K562 (cell line): ENCODE data around the gene TBC1D7. TPM values are rescaled to one million over a fixed set of nuclear protein-coding genes. Genes with fewer than 3 reads are reported as not detected.

Experiments used
- HDAC2 ChIP-seq: fragments of 450-650 bp; IDR thresholded peaks from 2 replicates; pipeline ENCODE4 v1.6.1; 2016; ENCODE audit warnings: mild to moderate bottlenecking
- JUN ChIP-seq, 2 experiments: sonication (generic) in 1 of 2; formaldehyde crosslinking in 1 of 2; IDR thresholded peaks; 2 replicates each; pipeline versions ENCODE4 v1.6.1 to v1.8.0; 2012 to 2022; ENCODE audit warnings: borderline replicate concordance in 2 of 2, mild to moderate bottlenecking in 2 of 2, improper control_type of control experiment in 1 of 2, low read depth in 1 of 2, low read length in 1 of 2, missing genetic modification reagents in 1 of 2
- KDM2B ChIP-seq: fragments of 250-450 bp; sonication (Bioruptor Pico); IDR thresholded peaks from 2 replicates; pipeline ENCODE4 v1.8.0; 2021; ENCODE audit warnings: mild to moderate bottlenecking, moderate library complexity
- NBN ChIP-seq: fragments of 450-650 bp; IDR thresholded peaks from 2 replicates; pipeline ENCODE4 v1.6.1; 2016; ENCODE audit warnings: low read depth, mild to moderate bottlenecking
- NCOA1 ChIP-seq: fragments of 450-650 bp; IDR thresholded peaks from 2 replicates; pipeline ENCODE4 v1.6.1; 2016; ENCODE audit warnings: low read depth
- NFE2L1 ChIP-seq: fragments of 450-650 bp; IDR thresholded peaks from 2 replicates; pipeline ENCODE4 v1.6.1; 2016; ENCODE audit warnings: missing genetic modification characterization, low read depth, mild to moderate bottlenecking, missing compliant biosample characterization, moderate library complexity, borderline replicate concordance
- PHB2 ChIP-seq: fragments of 450-650 bp; IDR thresholded peaks from 2 replicates; pipeline ENCODE4 v1.6.1; 2017; ENCODE audit warnings: low read depth
- ZBTB8A ChIP-seq: fragments of 450-650 bp; IDR thresholded peaks from 2 replicates; pipeline ENCODE4 v1.6.1; 2018; ENCODE audit warnings: mild to moderate bottlenecking, moderate library complexity; ENCODE audit not compliant: partially characterized antibody
- polyA plus RNA-seq, 8 experiments: library from polyadenylated mRNA; depleted of rRNA in 4 of 8; stranded (reverse) in 5 of 8; unstranded in 3 of 8; fragments of >200 nt; fragmentation: Nextera tagmentation in 2 of 8; fragmentation: Illumina TruSeq in 1 of 8; extraction: Ambion mirVana in 2 of 8; extraction: Trizol in 1 of 8; gene quantifications; 2 replicates each; pipeline versions ENCODE4 v1.2.1 to v1.2.3, GENCODE V29; 2011 to 2014; ENCODE audit warnings: inconsistent platforms in 1 of 8, missing spikeins in 1 of 8
- total RNA-seq, 7 experiments: library from RNA; depleted of rRNA in 6 of 7; stranded (reverse); fragments of >200 nt in 6 of 7; fragmentation: Illumina TruSeq in 2 of 7; extraction: Trizol in 2 of 7; gene quantifications; 2 replicates each; pipeline versions ENCODE4 v1.2.1 to v1.2.3, GENCODE V29; 2011 to 2021; ENCODE audit warnings: low replicate concordance in 1 of 7
- TF ChIP-seq, protein P1 (sequence below): IDR thresholded peaks from 2 replicates; pipeline ENCODE4 v1.6.1; 2012; ENCODE audit warnings: low read depth, low read length, improper control_type of control experiment, borderline replicate concordance
- TF ChIP-seq, protein P2 (sequence below): sonication (generic); formaldehyde crosslinking; IDR thresholded peaks from 2 replicates; pipeline ENCODE4 v1.8.1; 2022; ENCODE audit warnings: missing genetic modification reagents
- TF ChIP-seq, protein P3 (sequence below): sonication (generic); formaldehyde crosslinking; IDR thresholded peaks from 2 replicates; pipeline ENCODE4 v1.8.0; 2022; ENCODE audit warnings: mild to moderate bottlenecking, missing genetic modification reagents
- TF ChIP-seq, protein P4 (sequence below), 2 experiments: fragments of 450-650 bp; conservative IDR thresholded peaks; 2 replicates each; pipeline ENCODE4 v1.6.1; 2017; ENCODE audit warnings: mild to moderate bottlenecking in 2 of 2, moderate library complexity in 2 of 2
- TF ChIP-seq, protein P5 (sequence below): fragments of 450-650 bp; IDR thresholded peaks from 2 replicates; pipeline ENCODE4 v1.7.0; 2016; ENCODE audit warnings: borderline replicate concordance
- TF ChIP-seq, protein P6 (sequence below): fragments of 250-450 bp; sonication (Bioruptor Pico); IDR thresholded peaks from 2 replicates; pipeline ENCODE4 v1.4.0; 2020; ENCODE audit warnings: mild to moderate bottlenecking, moderate library complexity, borderline replicate concordance

Gene TBC1D7
- total and polyA plus RNA-seq, 9 of the 15 experiments (the other 6 are each of a cell fraction or from before 2014, with no cell fraction given), result 49.4 to 107 (median 61.1) TPM

DNA sequence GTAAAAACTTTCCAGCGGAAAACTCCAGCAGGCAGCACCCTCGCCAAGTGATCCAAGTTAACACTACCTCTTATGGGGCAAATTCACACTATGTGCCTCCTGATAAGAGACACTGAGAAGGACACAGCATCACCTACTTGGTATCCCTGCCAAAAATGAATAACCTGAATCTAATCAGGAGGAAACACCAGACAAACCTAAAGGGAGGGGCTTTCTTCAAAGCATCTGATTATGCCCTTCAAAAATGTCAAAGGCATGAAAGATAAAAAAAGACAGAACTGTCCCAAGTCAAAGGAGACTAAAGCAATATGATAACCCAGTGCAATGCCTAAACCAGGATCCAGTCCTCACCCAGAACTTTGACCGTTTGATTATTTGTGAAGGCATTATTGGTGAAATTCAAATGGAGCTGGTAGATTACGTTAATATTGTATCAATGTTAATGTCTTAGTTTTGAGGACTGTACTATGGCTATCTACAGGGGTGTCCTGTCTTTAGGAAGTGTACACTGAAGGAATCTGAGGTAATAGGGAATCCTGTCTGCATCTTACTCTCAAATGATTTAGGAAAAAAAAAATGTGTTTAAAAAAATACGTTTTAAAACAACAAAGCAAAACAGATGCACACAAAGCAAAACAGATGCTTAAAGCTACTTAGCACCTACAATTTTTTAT, 8.3 kb downstream of the TBC1D7 start (continued):
- TF ChIP-seq, protein P1, sequence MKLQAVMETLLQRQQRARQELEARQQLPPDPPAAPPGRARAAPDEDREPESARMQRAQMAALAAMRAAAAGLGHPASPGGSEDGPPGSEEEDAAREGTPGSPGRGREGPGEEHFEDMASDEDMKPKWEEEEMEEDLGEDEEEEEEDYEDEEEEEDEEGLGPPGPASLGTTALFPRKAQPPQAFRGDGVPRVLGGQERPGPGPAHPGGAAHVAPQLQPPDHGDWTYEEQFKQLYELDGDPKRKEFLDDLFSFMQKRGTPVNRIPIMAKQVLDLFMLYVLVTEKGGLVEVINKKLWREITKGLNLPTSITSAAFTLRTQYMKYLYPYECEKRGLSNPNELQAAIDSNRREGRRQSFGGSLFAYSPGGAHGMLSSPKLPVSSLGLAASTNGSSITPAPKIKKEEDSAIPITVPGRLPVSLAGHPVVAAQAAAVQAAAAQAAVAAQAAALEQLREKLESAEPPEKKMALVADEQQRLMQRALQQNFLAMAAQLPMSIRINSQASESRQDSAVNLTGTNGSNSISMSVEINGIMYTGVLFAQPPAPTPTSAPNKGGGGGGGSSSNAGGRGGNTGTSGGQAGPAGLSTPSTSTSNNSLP, result peak; percentile 63; the same call in 1 of the 2 replicates
- TF ChIP-seq, protein P2, sequence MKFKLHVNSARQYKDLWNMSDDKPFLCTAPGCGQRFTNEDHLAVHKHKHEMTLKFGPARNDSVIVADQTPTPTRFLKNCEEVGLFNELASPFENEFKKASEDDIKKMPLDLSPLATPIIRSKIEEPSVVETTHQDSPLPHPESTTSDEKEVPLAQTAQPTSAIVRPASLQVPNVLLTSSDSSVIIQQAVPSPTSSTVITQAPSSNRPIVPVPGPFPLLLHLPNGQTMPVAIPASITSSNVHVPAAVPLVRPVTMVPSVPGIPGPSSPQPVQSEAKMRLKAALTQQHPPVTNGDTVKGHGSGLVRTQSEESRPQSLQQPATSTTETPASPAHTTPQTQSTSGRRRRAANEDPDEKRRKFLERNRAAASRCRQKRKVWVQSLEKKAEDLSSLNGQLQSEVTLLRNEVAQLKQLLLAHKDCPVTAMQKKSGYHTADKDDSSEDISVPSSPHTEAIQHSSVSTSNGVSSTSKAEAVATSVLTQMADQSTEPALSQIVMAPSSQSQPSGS (CRISPR knock-in tag), result no peak
- TF ChIP-seq, protein P3, sequence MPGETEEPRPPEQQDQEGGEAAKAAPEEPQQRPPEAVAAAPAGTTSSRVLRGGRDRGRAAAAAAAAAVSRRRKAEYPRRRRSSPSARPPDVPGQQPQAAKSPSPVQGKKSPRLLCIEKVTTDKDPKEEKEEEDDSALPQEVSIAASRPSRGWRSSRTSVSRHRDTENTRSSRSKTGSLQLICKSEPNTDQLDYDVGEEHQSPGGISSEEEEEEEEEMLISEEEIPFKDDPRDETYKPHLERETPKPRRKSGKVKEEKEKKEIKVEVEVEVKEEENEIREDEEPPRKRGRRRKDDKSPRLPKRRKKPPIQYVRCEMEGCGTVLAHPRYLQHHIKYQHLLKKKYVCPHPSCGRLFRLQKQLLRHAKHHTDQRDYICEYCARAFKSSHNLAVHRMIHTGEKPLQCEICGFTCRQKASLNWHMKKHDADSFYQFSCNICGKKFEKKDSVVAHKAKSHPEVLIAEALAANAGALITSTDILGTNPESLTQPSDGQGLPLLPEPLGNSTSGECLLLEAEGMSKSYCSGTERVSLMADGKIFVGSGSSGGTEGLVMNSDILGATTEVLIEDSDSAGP (CRISPR knock-in tag), result no peak
- no peak for TF ChIP-seq NFE2L1
- TF ChIP-seq, protein P4, sequence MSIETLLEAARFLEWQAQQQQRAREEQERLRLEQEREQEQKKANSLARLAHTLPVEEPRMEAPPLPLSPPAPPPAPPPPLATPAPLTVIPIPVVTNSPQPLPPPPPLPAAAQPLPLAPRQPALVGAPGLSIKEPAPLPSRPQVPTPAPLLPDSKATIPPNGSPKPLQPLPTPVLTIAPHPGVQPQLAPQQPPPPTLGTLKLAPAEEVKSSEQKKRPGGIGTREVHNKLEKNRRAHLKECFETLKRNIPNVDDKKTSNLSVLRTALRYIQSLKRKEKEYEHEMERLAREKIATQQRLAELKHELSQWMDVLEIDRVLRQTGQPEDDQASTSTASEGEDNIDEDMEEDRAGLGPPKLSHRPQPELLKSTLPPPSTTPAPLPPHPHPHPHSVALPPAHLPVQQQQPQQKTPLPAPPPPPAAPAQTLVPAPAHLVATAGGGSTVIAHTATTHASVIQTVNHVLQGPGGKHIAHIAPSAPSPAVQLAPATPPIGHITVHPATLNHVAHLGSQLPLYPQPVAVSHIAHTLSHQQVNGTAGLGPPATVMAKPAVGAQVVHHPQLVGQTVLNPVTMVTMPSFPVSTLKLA (conservative IDR thresholded peaks at IDR 0.05), result 0 out of 4 replicates have a peak, but pooled peaks of 1 of the 2 experiments have one; percentile 23
- 0 out of 2 replicates have a peak, but pooled peaks have one; percentile 55 for TF ChIP-seq NBN
- TF ChIP-seq, protein P5, sequence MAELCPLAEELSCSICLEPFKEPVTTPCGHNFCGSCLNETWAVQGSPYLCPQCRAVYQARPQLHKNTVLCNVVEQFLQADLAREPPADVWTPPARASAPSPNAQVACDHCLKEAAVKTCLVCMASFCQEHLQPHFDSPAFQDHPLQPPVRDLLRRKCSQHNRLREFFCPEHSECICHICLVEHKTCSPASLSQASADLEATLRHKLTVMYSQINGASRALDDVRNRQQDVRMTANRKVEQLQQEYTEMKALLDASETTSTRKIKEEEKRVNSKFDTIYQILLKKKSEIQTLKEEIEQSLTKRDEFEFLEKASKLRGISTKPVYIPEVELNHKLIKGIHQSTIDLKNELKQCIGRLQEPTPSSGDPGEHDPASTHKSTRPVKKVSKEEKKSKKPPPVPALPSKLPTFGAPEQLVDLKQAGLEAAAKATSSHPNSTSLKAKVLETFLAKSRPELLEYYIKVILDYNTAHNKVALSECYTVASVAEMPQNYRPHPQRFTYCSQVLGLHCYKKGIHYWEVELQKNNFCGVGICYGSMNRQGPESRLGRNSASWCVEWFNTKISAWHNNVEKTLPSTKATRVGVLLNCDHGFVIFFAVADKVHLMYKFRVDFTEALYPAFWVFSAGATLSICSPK, result no peak
- TF ChIP-seq HDAC2, result peak; percentile 90
- TF ChIP-seq PHB2, result peak; percentile 72; the same call in 1 of the 2 replicates
- TF ChIP-seq NCOA1, result peak; percentile 73; the same call in 1 of the 2 replicates
- no peak for TF ChIP-seq KDM2B (CRISPR knock-in tag)
- TF ChIP-seq JUN (IDR thresholded peaks at IDR 0.05; ENCODE audit: borderline replicate concordance, low read depth, low read length), result no peak
- TF ChIP-seq JUN (CRISPR knock-in tag; IDR thresholded peaks at IDR 0.05; ENCODE audit: borderline replicate concordance), result no peak
- TF ChIP-seq ZBTB8A, result no peak
- TF ChIP-seq, protein P6, sequence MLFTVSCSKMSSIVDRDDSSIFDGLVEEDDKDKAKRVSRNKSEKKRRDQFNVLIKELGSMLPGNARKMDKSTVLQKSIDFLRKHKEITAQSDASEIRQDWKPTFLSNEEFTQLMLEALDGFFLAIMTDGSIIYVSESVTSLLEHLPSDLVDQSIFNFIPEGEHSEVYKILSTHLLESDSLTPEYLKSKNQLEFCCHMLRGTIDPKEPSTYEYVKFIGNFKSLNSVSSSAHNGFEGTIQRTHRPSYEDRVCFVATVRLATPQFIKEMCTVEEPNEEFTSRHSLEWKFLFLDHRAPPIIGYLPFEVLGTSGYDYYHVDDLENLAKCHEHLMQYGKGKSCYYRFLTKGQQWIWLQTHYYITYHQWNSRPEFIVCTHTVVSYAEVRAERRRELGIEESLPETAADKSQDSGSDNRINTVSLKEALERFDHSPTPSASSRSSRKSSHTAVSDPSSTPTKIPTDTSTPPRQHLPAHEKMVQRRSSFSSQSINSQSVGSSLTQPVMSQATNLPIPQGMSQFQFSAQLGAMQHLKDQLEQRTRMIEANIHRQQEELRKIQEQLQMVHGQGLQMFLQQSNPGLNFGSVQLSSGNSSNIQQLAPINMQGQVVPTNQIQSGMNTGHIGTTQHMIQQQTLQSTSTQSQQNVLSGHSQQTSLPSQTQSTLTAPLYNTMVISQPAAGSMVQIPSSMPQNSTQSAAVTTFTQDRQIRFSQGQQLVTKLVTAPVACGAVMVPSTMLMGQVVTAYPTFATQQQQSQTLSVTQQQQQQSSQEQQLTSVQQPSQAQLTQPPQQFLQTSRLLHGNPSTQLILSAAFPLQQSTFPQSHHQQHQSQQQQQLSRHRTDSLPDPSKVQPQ (CRISPR knock-in tag), result no peak
